NCI-H345 treated with DMSO at 0.1 percent for 48 hours (cell line): Measurements from ENCODE around the gene GATM.

Source experiments
- DNase-seq: peaks from one replicate; lab custom pipeline; 2025; ENCODE audit not compliant: unreplicated experiment; lab: John Stamatoyannopoulos, UW

Gene GATM

GRCh38 chr15:45378149-45378912 is at the start of gene GATM:
TSS of gene GATM (minus strand) at chr15:45378544. CDS start at chr15:45378453, 91 bp downstream.
- DNase-seq: no peak

GRCh38 chr15:45427085-45427484 is 48.7 kb upstream of the GATM start:
- no peak for DNase-seq

- DNase-seq: no peak
Measured at GRCh38 chr15:45425135-45425534, 46.8 kb upstream of the GATM start.

- DNase-seq: no peak
Measured at GRCh38 chr15:45424429-45424828, 46.1 kb upstream of the GATM start.

GRCh38 chr15:45417303-45417950 is 39.1 kb upstream of the GATM start:
- DNase-seq: no peak

- no peak for DNase-seq
Measured at GRCh38 chr15:45414215-45414885, 36.0 kb upstream of the GATM start.

GRCh38 chr15:45409596-45409995 is 31.3 kb upstream of the GATM start:
- no peak for DNase-seq

- no peak for DNase-seq
Measured at GRCh38 chr15:45407786-45408185, 29.4 kb upstream of the GATM start.

GRCh38 chr15:45402955-45403877 is 24.9 kb upstream of the GATM start:
- DNase-seq: no peak

GRCh38 chr15:45402162-45402954 is 24.0 kb upstream of the GATM start:
- DNase-seq: peak; percentile 93

GRCh38 chr15:45401665-45402161 is 23.4 kb upstream of the GATM start:
- no peak for DNase-seq

GRCh38 chr15:45399381-45400212 is 21.3 kb upstream of the GATM start:
- no peak for DNase-seq

GRCh38 chr15:45397116-45397665 is 18.8 kb upstream of the GATM start:
- no peak for DNase-seq

- no peak for DNase-seq
Measured at GRCh38 chr15:45395943-45396342, 17.6 kb upstream of the GATM start.

GRCh38 chr15:45394681-45395080 is 16.3 kb upstream of the GATM start:
- DNase-seq: no peak

GRCh38 chr15:45393851-45394250 is 15.5 kb upstream of the GATM start:
- DNase-seq: no peak

GRCh38 chr15:45392584-45392855 is 14.2 kb upstream of the GATM start:
- no peak for DNase-seq

GRCh38 chr15:45391746-45392583 is 13.6 kb upstream of the GATM start:
- no peak for DNase-seq
